GM23338 (cell line): Measurements from ENCODE around the gene MED27. TPM values are rescaled to one million over a fixed set of nuclear protein-coding genes. Genes with fewer than 3 reads are reported as not detected.

Source experiments
- ATAC-seq: fragments of 200-7000 bp; cut with Tn5 transposase; 3 replicates; pipeline ENCODE4 v1.9.1; 2020
- DNase-seq: peaks from one replicate; pipeline ENCODE4 v3.0.0-alpha.2; 2015; ENCODE audit warnings: low spot score
- H2AFZ ChIP-seq: fragments of 200-600 bp; sonication (generic); 2 replicates; pipeline ENCODE4 v1.8.0; 2016; ENCODE audit warnings: antibody characterized with exemption, mild to moderate bottlenecking, moderate library complexity
- H3F3A ChIP-seq: fragments of 200-600 bp; sonication (generic); replicated peaks from 2 replicates; pipeline ENCODE4 v1.8.0; 2017; ENCODE audit warnings: antibody characterized with exemption, mixed run types, low read depth
- H3K27ac ChIP-seq: fragments of 200-600 bp; sonication (generic); 2 replicates; pipeline ENCODE4 v1.6.1; 2016; ENCODE audit warnings: low read depth
- H3K27me3 ChIP-seq: fragments of 200-600 bp; sonication (generic); 2 replicates; pipeline ENCODE4 v1.8.0; 2016; ENCODE audit warnings: mild to moderate bottlenecking, mixed run types, moderate library complexity; ENCODE audit not compliant: insufficient read depth
- H3K36me3 ChIP-seq: fragments of 200-600 bp; sonication (generic); 2 replicates; pipeline ENCODE4 v1.8.0; 2016; ENCODE audit warnings: mild to moderate bottlenecking; ENCODE audit not compliant: insufficient read depth
- H3K4me1 ChIP-seq: fragments of 200-600 bp; sonication (generic); 2 replicates; pipeline ENCODE4 v1.8.0; 2016; ENCODE audit warnings: mild to moderate bottlenecking, moderate library complexity; ENCODE audit not compliant: insufficient read depth
- H3K4me2 ChIP-seq: fragments of 200-600 bp; sonication (generic); 2 replicates; pipeline ENCODE4 v1.7.1; 2017; ENCODE audit warnings: mixed run types
- H3K4me3 ChIP-seq: fragments of 200-600 bp; sonication (generic); 2 replicates; pipeline ENCODE4 v1.6.1; 2016; ENCODE audit warnings: mixed run types
- H3K79me2 ChIP-seq: fragments of 200-600 bp; sonication (generic); replicated peaks from 2 replicates; pipeline ENCODE4 v1.8.0; 2017; ENCODE audit warnings: mild to moderate bottlenecking; ENCODE audit not compliant: insufficient read depth
- H3K9me2 ChIP-seq: fragments of 200-600 bp; sonication (generic); 2 replicates; pipeline ENCODE4 v1.8.0; 2017; ENCODE audit not compliant: insufficient read depth
- H4K20me1 ChIP-seq: fragments of 200-600 bp; sonication (generic); replicated peaks from 2 replicates; pipeline ENCODE4 v1.8.0; 2017; ENCODE audit warnings: mild to moderate bottlenecking; ENCODE audit not compliant: insufficient read depth
- H3K27ac Mint-ChIP-seq: 2 replicates; pipeline ENCODE4 v1.8.0; 2020; ENCODE audit warnings: inconsistent platforms, mild to moderate bottlenecking, moderate library complexity, mixed read lengths
- H3K27me3 Mint-ChIP-seq: 3 replicates; pipeline ENCODE4 v1.8.0; 2022; ENCODE audit warnings: low read depth, mild to moderate bottlenecking, moderate library complexity, mixed read lengths, inconsistent platforms; ENCODE audit not compliant: insufficient read depth, poor library complexity
- H3K36me3 Mint-ChIP-seq: 3 replicates; pipeline ENCODE4 v1.8.0; 2021; ENCODE audit warnings: low read depth, mild to moderate bottlenecking, inconsistent platforms, moderate library complexity, mixed read lengths
- H3K4me1 Mint-ChIP-seq: 3 replicates; pipeline ENCODE4 v1.8.0; 2020; ENCODE audit warnings: mild to moderate bottlenecking, inconsistent platforms, mixed read lengths
- H3K4me3 Mint-ChIP-seq: 3 replicates; pipeline ENCODE4 v1.8.0; 2021; ENCODE audit warnings: moderate library complexity, mild to moderate bottlenecking, inconsistent platforms, mixed read lengths
- H3K9me3 Mint-ChIP-seq: 3 replicates; pipeline ENCODE4 v1.8.0; 2020; ENCODE audit warnings: moderate library complexity, mild to moderate bottlenecking, inconsistent platforms, mixed read lengths
- CREB1 ChIP-seq: fragments of 250-450 bp; sonication (Bioruptor Pico); IDR thresholded peaks from 2 replicates; pipeline ENCODE4 v1.5.0; 2020; ENCODE audit warnings: low read depth, mild to moderate bottlenecking, moderate library complexity
- EZH2 ChIP-seq: fragments of 200-600 bp; sonication (generic); IDR thresholded peaks from one replicate; pipeline ENCODE4 v1.8.0; 2017; ENCODE audit warnings: antibody characterized with exemption, mild to moderate bottlenecking, low read depth; ENCODE audit not compliant: unreplicated experiment
- EZH2phosphoT487 ChIP-seq: fragments of 200-600 bp; sonication (generic); IDR thresholded peaks from one replicate; pipeline ENCODE4 v1.8.1; 2018; ENCODE audit warnings: antibody characterized with exemption; ENCODE audit not compliant: unreplicated experiment
- JUNB ChIP-seq: IDR thresholded peaks from one replicate; pipeline ENCODE4 v1.6.1; 2016; ENCODE audit warnings: antibody characterized with exemption; ENCODE audit not compliant: unreplicated experiment
- NANOG ChIP-seq: IDR thresholded peaks from 2 replicates; pipeline ENCODE4 v1.6.1; 2016; ENCODE audit warnings: antibody characterized with exemption, borderline replicate concordance
- POLR2AphosphoS5 ChIP-seq: IDR thresholded peaks from 2 replicates; pipeline ENCODE4 v1.6.1; 2016; ENCODE audit warnings: antibody characterized with exemption, low read depth
- STAT1 ChIP-seq: IDR thresholded peaks from one replicate; pipeline ENCODE4 v1.6.1; 2016; ENCODE audit warnings: antibody characterized with exemption; ENCODE audit not compliant: unreplicated experiment
- ZNF114 ChIP-seq: fragments of 250-450 bp; sonication (Bioruptor Pico); IDR thresholded peaks from 2 replicates; pipeline ENCODE4 v1.5.0; 2020; ENCODE audit warnings: mild to moderate bottlenecking, moderate library complexity
- ZNF331 ChIP-seq: fragments of 250-450 bp; sonication (Bioruptor Pico); IDR thresholded peaks from 2 replicates; pipeline ENCODE4 v1.5.0; 2020; ENCODE audit warnings: low read depth, mild to moderate bottlenecking, moderate library complexity
- polyA plus RNA-seq: library from polyadenylated mRNA; unstranded; fragments of >200 nt; fragmentation: Nextera tagmentation; extraction: Ambion mirVana; gene quantifications from 2 replicates; pipeline ENCODE4 v1.2.1, GENCODE V29; 2016
- total RNA-seq: library from RNA; depleted of rRNA; stranded (reverse); fragments of >200 nt; shearing (Covaris generic); gene quantifications from 2 replicates; pipeline ENCODE4 v1.2.3, GENCODE V29; 2014
- TF ChIP-seq, protein P1 (sequence below): IDR thresholded peaks from one replicate; pipeline ENCODE4 v1.6.1; 2018; ENCODE audit warnings: antibody characterized with exemption; ENCODE audit not compliant: unreplicated experiment
- TF ChIP-seq, protein P2 (sequence below): IDR thresholded peaks from 2 replicates; pipeline ENCODE4 v1.6.1; 2016; ENCODE audit warnings: antibody characterized with exemption
- TF ChIP-seq, protein P3 (sequence below): fragments of 250-450 bp; sonication (Bioruptor Pico); IDR thresholded peaks from 2 replicates; pipeline ENCODE4 v1.5.0; 2020; ENCODE audit warnings: mild to moderate bottlenecking, moderate library complexity
- TF ChIP-seq, protein P4 (sequence below), 2 experiments: fragments of 200-600 bp in 1 of 2; sonication (generic) in 1 of 2; conservative IDR thresholded peaks; 2 replicates each; pipeline versions ENCODE4 v1.5.1 to v1.6.1; 2016 to 2017; ENCODE audit warnings: antibody characterized with exemption in 2 of 2, low read depth in 2 of 2, mild to moderate bottlenecking in 2 of 2, moderate library complexity in 1 of 2

The MED27 gene
- total and polyA plus RNA-seq, 2 experiments from 2014 or later = 30.6 to 35.0 TPM

GRCh38 chr9:132015866-132016265, 63.8 kb downstream of the MED27 start:
- no peaks in the 10 kb centered on the region for H3K36me3 ChIP-seq
- 0 out of 2 replicates have a peak, but pooled peaks cover 6% of the 10 kb centered on the region for H4K20me1 ChIP-seq
- H3K4me2 ChIP-seq = no peak overlapping the region
- Mint-ChIP-seq H3K4me1 (peaks cover 44% of the 10 kb centered on the region), H3K27me3 (peaks cover 4% of the 10 kb centered on the region), H3K27ac (no peak overlapping the region), H3K36me3 (no peaks in the 10 kb centered on the region; the same call in 1 of the 3 replicates), H3K9me3 (no peaks in the 10 kb centered on the region), H3K4me3 (no peak overlapping the region)
- no peak overlapping the region for H3K4me3 ChIP-seq
- H3K4me1 ChIP-seq = peaks cover 26% of the 10 kb centered on the region
- no peaks in the 10 kb centered on the region for H3F3A ChIP-seq
- H2AFZ ChIP-seq = no peak overlapping the region
- no peaks in the 10 kb centered on the region for H3K27me3 ChIP-seq
- no peak for ATAC-seq
- DNase-seq = no peak
- TF ChIP-seq, protein P1, sequence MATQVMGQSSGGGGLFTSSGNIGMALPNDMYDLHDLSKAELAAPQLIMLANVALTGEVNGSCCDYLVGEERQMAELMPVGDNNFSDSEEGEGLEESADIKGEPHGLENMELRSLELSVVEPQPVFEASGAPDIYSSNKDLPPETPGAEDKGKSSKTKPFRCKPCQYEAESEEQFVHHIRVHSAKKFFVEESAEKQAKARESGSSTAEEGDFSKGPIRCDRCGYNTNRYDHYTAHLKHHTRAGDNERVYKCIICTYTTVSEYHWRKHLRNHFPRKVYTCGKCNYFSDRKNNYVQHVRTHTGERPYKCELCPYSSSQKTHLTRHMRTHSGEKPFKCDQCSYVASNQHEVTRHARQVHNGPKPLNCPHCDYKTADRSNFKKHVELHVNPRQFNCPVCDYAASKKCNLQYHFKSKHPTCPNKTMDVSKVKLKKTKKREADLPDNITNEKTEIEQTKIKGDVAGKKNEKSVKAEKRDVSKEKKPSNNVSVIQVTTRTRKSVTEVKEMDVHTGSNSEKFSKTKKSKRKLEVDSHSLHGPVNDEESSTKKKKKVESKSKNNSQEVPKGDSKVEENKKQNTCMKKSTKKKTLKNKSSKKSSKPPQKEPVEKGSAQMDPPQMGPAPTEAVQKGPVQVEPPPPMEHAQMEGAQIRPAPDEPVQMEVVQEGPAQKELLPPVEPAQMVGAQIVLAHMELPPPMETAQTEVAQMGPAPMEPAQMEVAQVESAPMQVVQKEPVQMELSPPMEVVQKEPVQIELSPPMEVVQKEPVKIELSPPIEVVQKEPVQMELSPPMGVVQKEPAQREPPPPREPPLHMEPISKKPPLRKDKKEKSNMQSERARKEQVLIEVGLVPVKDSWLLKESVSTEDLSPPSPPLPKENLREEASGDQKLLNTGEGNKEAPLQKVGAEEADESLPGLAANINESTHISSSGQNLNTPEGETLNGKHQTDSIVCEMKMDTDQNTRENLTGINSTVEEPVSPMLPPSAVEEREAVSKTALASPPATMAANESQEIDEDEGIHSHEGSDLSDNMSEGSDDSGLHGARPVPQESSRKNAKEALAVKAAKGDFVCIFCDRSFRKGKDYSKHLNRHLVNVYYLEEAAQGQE = no peak
- no peak for TF ChIP-seq EZH2
- no peak for TF ChIP-seq NANOG
- no peak for TF ChIP-seq ZNF114 (CRISPR knock-in tag)
- TF ChIP-seq, protein P2, sequence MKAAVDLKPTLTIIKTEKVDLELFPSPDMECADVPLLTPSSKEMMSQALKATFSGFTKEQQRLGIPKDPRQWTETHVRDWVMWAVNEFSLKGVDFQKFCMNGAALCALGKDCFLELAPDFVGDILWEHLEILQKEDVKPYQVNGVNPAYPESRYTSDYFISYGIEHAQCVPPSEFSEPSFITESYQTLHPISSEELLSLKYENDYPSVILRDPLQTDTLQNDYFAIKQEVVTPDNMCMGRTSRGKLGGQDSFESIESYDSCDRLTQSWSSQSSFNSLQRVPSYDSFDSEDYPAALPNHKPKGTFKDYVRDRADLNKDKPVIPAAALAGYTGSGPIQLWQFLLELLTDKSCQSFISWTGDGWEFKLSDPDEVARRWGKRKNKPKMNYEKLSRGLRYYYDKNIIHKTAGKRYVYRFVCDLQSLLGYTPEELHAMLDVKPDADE = no peak
- TF ChIP-seq ZNF331 (CRISPR knock-in tag) = no peak
- TF ChIP-seq, protein P3, sequence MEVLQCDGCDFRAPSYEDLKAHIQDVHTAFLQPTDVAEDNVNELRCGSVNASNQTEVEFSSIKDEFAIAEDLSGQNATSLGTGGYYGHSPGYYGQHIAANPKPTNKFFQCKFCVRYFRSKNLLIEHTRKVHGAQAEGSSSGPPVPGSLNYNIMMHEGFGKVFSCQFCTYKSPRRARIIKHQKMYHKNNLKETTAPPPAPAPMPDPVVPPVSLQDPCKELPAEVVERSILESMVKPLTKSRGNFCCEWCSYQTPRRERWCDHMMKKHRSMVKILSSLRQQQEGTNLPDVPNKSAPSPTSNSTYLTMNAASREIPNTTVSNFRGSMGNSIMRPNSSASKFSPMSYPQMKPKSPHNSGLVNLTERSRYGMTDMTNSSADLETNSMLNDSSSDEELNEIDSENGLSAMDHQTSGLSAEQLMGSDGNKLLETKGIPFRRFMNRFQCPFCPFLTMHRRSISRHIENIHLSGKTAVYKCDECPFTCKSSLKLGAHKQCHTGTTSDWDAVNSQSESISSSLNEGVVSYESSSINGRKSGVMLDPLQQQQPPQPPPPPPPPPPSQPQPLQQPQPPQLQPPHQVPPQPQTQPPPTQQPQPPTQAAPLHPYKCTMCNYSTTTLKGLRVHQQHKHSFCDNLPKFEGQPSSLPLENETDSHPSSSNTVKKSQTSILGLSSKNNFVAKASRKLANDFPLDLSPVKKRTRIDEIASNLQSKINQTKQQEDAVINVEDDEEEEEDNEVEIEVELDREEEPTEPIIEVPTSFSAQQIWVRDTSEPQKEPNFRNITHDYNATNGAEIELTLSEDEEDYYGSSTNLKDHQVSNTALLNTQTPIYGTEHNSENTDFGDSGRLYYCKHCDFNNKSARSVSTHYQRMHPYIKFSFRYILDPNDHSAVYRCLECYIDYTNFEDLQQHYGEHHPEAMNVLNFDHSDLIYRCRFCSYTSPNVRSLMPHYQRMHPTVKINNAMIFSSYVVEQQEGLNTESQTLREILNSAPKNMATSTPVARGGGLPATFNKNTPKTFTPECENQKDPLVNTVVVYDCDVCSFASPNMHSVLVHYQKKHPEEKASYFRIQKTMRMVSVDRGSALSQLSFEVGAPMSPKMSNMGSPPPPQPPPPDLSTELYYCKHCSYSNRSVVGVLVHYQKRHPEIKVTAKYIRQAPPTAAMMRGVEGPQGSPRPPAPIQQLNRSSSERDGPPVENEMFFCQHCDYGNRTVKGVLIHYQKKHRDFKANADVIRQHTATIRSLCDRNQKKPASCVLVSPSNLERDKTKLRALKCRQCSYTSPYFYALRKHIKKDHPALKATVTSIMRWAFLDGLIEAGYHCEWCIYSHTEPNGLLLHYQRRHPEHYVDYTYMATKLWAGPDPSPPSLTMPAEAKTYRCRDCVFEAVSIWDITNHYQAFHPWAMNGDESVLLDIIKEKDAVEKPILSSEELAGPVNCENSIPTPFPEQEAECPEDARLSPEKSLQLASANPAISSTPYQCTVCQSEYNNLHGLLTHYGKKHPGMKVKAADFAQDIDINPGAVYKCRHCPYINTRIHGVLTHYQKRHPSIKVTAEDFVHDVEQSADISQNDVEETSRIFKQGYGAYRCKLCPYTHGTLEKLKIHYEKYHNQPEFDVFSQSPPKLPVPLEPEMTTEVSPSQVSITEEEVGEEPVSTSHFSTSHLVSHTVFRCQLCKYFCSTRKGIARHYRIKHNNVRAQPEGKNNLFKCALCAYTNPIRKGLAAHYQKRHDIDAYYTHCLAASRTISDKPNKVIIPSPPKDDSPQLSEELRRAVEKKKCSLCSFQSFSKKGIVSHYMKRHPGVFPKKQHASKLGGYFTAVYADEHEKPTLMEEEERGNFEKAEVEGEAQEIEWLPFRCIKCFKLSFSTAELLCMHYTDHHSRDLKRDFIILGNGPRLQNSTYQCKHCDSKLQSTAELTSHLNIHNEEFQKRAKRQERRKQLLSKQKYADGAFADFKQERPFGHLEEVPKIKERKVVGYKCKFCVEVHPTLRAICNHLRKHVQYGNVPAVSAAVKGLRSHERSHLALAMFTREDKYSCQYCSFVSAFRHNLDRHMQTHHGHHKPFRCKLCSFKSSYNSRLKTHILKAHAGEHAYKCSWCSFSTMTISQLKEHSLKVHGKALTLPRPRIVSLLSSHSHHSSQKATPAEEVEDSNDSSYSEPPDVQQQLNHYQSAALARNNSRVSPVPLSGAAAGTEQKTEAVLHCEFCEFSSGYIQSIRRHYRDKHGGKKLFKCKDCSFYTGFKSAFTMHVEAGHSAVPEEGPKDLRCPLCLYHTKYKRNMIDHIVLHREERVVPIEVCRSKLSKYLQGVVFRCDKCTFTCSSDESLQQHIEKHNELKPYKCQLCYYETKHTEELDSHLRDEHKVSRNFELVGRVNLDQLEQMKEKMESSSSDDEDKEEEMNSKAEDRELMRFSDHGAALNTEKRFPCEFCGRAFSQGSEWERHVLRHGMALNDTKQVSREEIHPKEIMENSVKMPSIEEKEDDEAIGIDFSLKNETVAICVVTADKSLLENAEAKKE (CRISPR knock-in tag) = no peak
- TF ChIP-seq, protein P4, sequence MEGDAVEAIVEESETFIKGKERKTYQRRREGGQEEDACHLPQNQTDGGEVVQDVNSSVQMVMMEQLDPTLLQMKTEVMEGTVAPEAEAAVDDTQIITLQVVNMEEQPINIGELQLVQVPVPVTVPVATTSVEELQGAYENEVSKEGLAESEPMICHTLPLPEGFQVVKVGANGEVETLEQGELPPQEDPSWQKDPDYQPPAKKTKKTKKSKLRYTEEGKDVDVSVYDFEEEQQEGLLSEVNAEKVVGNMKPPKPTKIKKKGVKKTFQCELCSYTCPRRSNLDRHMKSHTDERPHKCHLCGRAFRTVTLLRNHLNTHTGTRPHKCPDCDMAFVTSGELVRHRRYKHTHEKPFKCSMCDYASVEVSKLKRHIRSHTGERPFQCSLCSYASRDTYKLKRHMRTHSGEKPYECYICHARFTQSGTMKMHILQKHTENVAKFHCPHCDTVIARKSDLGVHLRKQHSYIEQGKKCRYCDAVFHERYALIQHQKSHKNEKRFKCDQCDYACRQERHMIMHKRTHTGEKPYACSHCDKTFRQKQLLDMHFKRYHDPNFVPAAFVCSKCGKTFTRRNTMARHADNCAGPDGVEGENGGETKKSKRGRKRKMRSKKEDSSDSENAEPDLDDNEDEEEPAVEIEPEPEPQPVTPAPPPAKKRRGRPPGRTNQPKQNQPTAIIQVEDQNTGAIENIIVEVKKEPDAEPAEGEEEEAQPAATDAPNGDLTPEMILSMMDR (conservative IDR thresholded peaks at IDR 0.05; ENCODE audit: low read depth in 2 of 2) = no peak
- no peak for TF ChIP-seq JUNB
- no peak for TF ChIP-seq POLR2AphosphoS5
- no peak for TF ChIP-seq STAT1
- TF ChIP-seq CREB1 (CRISPR knock-in tag) = no peak
- no peak for TF ChIP-seq EZH2phosphoT487
- H3K79me2 ChIP-seq = peaks cover 35% of the 10 kb centered on the region
- H3K9me2 ChIP-seq = no peaks in the 10 kb centered on the region
- H3K27ac ChIP-seq = no peak overlapping the region
